GM12878 (cell line): ENCODE data around the gene SORCS2. TPM values are rescaled to one million over a fixed set of nuclear protein-coding genes. Genes with fewer than 3 reads are reported as not detected.

Experiments
- ATAC-seq: fragments of 200-7000 bp; cut with Tn5 transposase; 3 replicates; pipeline ENCODE4 v1.9.1; 2020; ENCODE audit warnings: mild to moderate bottlenecking, moderate library complexity
- BruUV-seq: library from RNA; stranded (reverse); fragments of 400-500 nt; replicated peaks from 2 replicates; lab custom pipeline; 2021; lab: Mats Ljungman, UMichigan
- CTCF ChIA-PET: fragments of 300-600 bp; sonication (Branson Sonifier 250); formaldehyde crosslinking; extraction: SDS; loops from one replicate; lab custom pipeline; 2021; ENCODE audit warnings: inconsistent platforms; lab: Yijun Ruan, JAX
- POLR2A ChIA-PET: fragments of 350-600 bp; formaldehyde crosslinking; extraction: SDS; loops from one replicate; lab custom pipeline; 2021; ENCODE audit warnings: inconsistent platforms; lab: Charles Lee
- RAD21 ChIA-PET: fragments of 300-600 bp; sonication (Branson Sonifier 250); formaldehyde crosslinking; loops from one replicate; lab custom pipeline; 2023; ENCODE audit warnings: antibody characterized with exemption; ENCODE audit not compliant: unreplicated experiment; lab: Charles Lee
- SMC1A ChIA-PET: fragments of 300-600 bp; sonication (Branson Sonifier 250); formaldehyde crosslinking; loops from one replicate; lab custom pipeline; 2023; ENCODE audit not compliant: unreplicated experiment, uncharacterized antibody; lab: Charles Lee
- DNase-seq: peaks from one replicate; pipeline ENCODE4 v3.0.0-alpha.2; 2011; ENCODE audit warnings: low read depth, low spot score
- FAIRE-seq: peaks from 3 replicates; lab custom pipeline; 2011; peaks lifted over from hg19 to GRCh38; lab: Jason Lieb, UNC
- H2AFZ ChIP-seq: 2 replicates; pipeline ENCODE4 v1.6.0; 2011; ENCODE audit warnings: low read depth, low read length, control low read depth; ENCODE audit not compliant: control insufficient read depth
- H3K27ac ChIP-seq: 2 replicates; pipeline ENCODE4 v1.5.1; 2011; ENCODE audit warnings: control low read depth; ENCODE audit not compliant: control insufficient read depth, insufficient read depth
- H3K27me3 ChIP-seq, 2 experiments: replicated peaks in 1 of 2; 2 replicates each; pipeline versions ENCODE4 v1.6.0 to v1.6.1; 2011; ENCODE audit warnings: low read length in 1 of 2; ENCODE audit not compliant: control insufficient read depth in 2 of 2, insufficient read depth in 2 of 2
- H3K36me3 ChIP-seq, 2 experiments: 2 replicates each; pipeline ENCODE4 v1.5.1; 2011; ENCODE audit warnings: low read length in 1 of 2; ENCODE audit not compliant: control insufficient read depth in 2 of 2, insufficient read depth in 2 of 2
- H3K4me1 ChIP-seq: 2 replicates; pipeline ENCODE4 v1.6.1; 2011; ENCODE audit warnings: mild to moderate bottlenecking, low read length, moderate library complexity, mixed read lengths; ENCODE audit not compliant: control insufficient read depth, insufficient read depth
- H3K4me2 ChIP-seq: 2 replicates; pipeline ENCODE4 v1.6.0; 2011; ENCODE audit warnings: control low read depth; ENCODE audit not compliant: control insufficient read depth, insufficient read depth
- H3K4me3 ChIP-seq: fragments of 200-600 bp; sonication (generic); 2 replicates; pipeline ENCODE4 v1.5.1; 2016
- H3K79me2 ChIP-seq: 2 replicates; pipeline ENCODE4 v1.6.0; 2011; ENCODE audit warnings: low read length; ENCODE audit not compliant: control insufficient read depth, insufficient read depth
- H3K9ac ChIP-seq: 2 replicates; pipeline ENCODE4 v1.8.0; 2011; ENCODE audit warnings: low read length, control low read depth, mixed read lengths; ENCODE audit not compliant: control insufficient read depth, insufficient read depth
- H3K9me3 ChIP-seq: replicated peaks from 3 replicates; pipeline ENCODE4 v1.5.1; 2011; ENCODE audit warnings: mild to moderate bottlenecking, low read length; ENCODE audit not compliant: control insufficient read depth, insufficient read depth
- H4K20me1 ChIP-seq: 2 replicates; pipeline ENCODE4 v1.6.0; 2011; ENCODE audit not compliant: control insufficient read depth, insufficient read depth
- ATF2 ChIP-seq: IDR thresholded peaks from 2 replicates; pipeline ENCODE4 v1.6.1; 2012; ENCODE audit warnings: low read length, inconsistent platforms
- ATF7 ChIP-seq: fragments of 450-650 bp; IDR thresholded peaks from 2 replicates; pipeline ENCODE4 v1.6.1; 2016; ENCODE audit warnings: low read depth, mild to moderate bottlenecking
- BCL11A ChIP-seq: IDR thresholded peaks from 2 replicates; pipeline ENCODE4 v1.6.1; 2011; ENCODE audit warnings: low read depth, low read length
- BHLHE40 ChIP-seq, 2 experiments: fragments of 450-650 bp in 1 of 2; IDR thresholded peaks; 2 replicates each; pipeline ENCODE4 v1.6.1; 2011 to 2017; ENCODE audit warnings: low read depth in 2 of 2, borderline replicate concordance in 1 of 2, improper control_type of control experiment in 1 of 2, low read length in 1 of 2, mild to moderate bottlenecking in 1 of 2
- BRCA1 ChIP-seq: IDR thresholded peaks from 2 replicates; pipeline ENCODE4 v1.6.1; 2011; ENCODE audit warnings: low read depth, low read length, improper control_type of control experiment
- CBX3 ChIP-seq: fragments of 200-600 bp; sonication (generic); IDR thresholded peaks from 2 replicates; pipeline ENCODE4 v1.6.1; 2016; ENCODE audit warnings: low read depth, borderline replicate concordance
- CHD1 ChIP-seq: IDR thresholded peaks from 2 replicates; pipeline ENCODE4 v1.6.1; 2012; ENCODE audit warnings: low read depth, low read length, improper control_type of control experiment
- IKZF2 ChIP-seq, 2 experiments: fragments of 450-650 bp; IDR thresholded peaks; 2 replicates each; pipeline ENCODE4 v1.6.1; 2017; ENCODE audit warnings: mild to moderate bottlenecking in 2 of 2, moderate library complexity in 2 of 2
- KLF5 ChIP-seq: fragments of 450-650 bp; IDR thresholded peaks from 2 replicates; pipeline ENCODE4 v1.6.1; 2014; ENCODE audit warnings: mild to moderate bottlenecking; ENCODE audit not compliant: partially characterized antibody
- LARP7 ChIP-seq: fragments of 450-650 bp; IDR thresholded peaks from 2 replicates; pipeline ENCODE4 v1.6.1; 2017; ENCODE audit warnings: mild to moderate bottlenecking
- MEF2A ChIP-seq: IDR thresholded peaks from 2 replicates; pipeline ENCODE4 v1.6.1; 2011; ENCODE audit warnings: low read depth, mild to moderate bottlenecking, low read length, moderate library complexity; ENCODE audit not compliant: insufficient read depth
- NFYA ChIP-seq: IDR thresholded peaks from 2 replicates; pipeline ENCODE4 v1.6.1; 2011; ENCODE audit warnings: low read depth, mild to moderate bottlenecking, low read length, improper control_type of control experiment, borderline replicate concordance
- WRNIP1 ChIP-seq: IDR thresholded peaks from 2 replicates; pipeline ENCODE4 v1.6.1; 2011; ENCODE audit warnings: low read depth, low read length, improper control_type of control experiment, borderline replicate concordance
- ZNF622 ChIP-seq: fragments of 450-650 bp; IDR thresholded peaks from 2 replicates; pipeline ENCODE4 v1.6.1; 2017; ENCODE audit warnings: mild to moderate bottlenecking, inconsistent platforms
- WGBS: methylation state at CpG from one replicate; pipeline ENCODE4 v1.1.6; 2016; ENCODE audit warnings: low lambda C conversion rate; ENCODE audit not compliant: insufficient replicate concordance, insufficient coverage; ENCODE audit errors: missing lambda C conversion rate; 5-methylcytosine and 5-hydroxymethylcytosine counted together
- in situ Hi-C: fragments of 300-500 bp; cut with MboI; formaldehyde crosslinking; loops from 9 replicates; pipeline ENCODE4 v1.14.3; 2018; ENCODE audit warnings: mixed read lengths
- intact Hi-C: fragments of 100-400 bp; cut with micrococcal nuclease; formaldehyde crosslinking; loops from one replicate; pipeline ENCODE4 v1.14.2; 2022; ENCODE audit not compliant: unreplicated experiment
- polyA plus RNA-seq, 11 experiments: library from polyadenylated mRNA; depleted of rRNA in 4 of 11; unstranded in 6 of 11; stranded (reverse) in 5 of 11; fragments of >200 nt; fragmentation: Nextera tagmentation in 4 of 11; fragmentation: Illumina TruSeq in 1 of 11; extraction: Ambion mirVana in 4 of 11; extraction: Trizol in 1 of 11; gene quantifications; 1 replicate in 1 of 11; 2 replicates in 10 of 11; pipeline versions ENCODE4 v1.2.1 to v1.2.3, GENCODE V29; 2011 to 2016; ENCODE audit warnings: inconsistent platforms in 2 of 11, missing spikeins in 2 of 11, low read depth in 1 of 11
- total RNA-seq, 4 experiments: library from RNA; depleted of rRNA in 3 of 4; stranded (reverse); fragments of >200 nt in 3 of 4; fragmentation: Illumina TruSeq in 1 of 4; extraction: Trizol in 1 of 4; gene quantifications; 2 replicates each; pipeline versions ENCODE4 v1.2.1 to v1.2.3, GENCODE V29; 2013 to 2021

Gene SORCS2
- total and polyA plus RNA-seq, 10 of the 15 experiments (the other 5 are each of a cell fraction or from before 2014, with no cell fraction given) = 0.01 to 0.15 (median 0.05) TPM; not detected in 5

DNA sequence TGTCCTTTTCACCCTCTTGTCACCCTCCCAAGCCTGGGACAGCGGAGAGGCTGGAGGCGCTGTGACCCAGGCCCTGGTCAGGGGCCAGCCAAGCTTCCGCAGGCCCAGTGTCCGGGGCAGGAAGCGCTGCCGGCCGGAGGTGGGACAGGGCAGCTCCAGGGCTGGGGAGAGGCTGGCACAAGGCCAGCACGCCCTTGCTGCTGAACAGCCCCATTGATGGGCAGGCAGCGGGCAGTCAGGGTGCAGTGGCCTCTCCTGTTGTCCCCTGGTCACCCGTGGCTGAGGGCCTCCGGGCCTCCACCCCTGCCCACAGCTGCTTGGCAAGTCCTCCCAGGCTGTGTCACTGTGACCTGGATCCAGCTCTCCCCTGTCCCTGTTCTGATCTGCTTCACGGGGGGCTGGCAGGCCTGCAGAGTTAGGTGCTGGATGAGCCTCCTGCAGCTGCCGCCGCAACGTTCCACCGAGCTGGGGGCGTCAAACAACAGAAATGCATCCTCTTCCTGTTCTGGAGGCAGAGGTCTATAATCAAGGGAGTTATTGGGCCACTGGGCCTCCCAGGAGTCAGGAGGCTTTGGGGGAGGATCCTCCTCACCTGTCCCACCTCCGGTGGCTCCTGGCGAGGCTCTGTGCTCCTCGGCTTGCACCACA is 134.5 kb downstream of the SORCS2 start:
- H2AFZ ChIP-seq = no peak overlapping the region

GRCh38 chr4:7327341-7327885 is 135.1 kb downstream of the SORCS2 start:
- CTCF ChIA-PET = no interaction called here
- RAD21 ChIA-PET = no interaction called here
- H3K79me2 ChIP-seq = no peaks in the 10 kb centered on the region
- DNase-seq = no peak
- H3K4me2 ChIP-seq = no peak overlapping the region
- no peak overlapping the region for H3K27ac ChIP-seq
- WGBS = 8% methylated on average over 14 of the region's 17 CpGs
- no peak overlapping the region for H2AFZ ChIP-seq
- SMC1A ChIA-PET = no interaction called here
- BruUV-seq = no TSS peak
- no peak for TF ChIP-seq NFYA
- no peak for TF ChIP-seq BRCA1
- TF ChIP-seq CHD1 = no peak
- no peak for TF ChIP-seq ATF7
- no peak for TF ChIP-seq ATF2
- no peak for TF ChIP-seq KLF5
- no peak for TF ChIP-seq LARP7
- TF ChIP-seq BHLHE40 (IDR thresholded peaks at IDR 0.05; ENCODE audit: borderline replicate concordance in 1 of 2, low read depth in 2 of 2, low read length in 1 of 2) = no peak
- TF ChIP-seq ZNF622 = no peak
- no peak for TF ChIP-seq CBX3
- no peak for TF ChIP-seq MEF2A
- TF ChIP-seq IKZF2 (IDR thresholded peaks at IDR 0.05) = no peak
- TF ChIP-seq BCL11A = no peak
- H3K9me3 ChIP-seq = no peaks in the 10 kb centered on the region
- FAIRE-seq = no peak
- H3K9ac ChIP-seq = no peak overlapping the region
- H3K4me1 ChIP-seq = no peaks in the 10 kb centered on the region
- ATAC-seq = no peak
- no peaks in the 10 kb centered on the region for H4K20me1 ChIP-seq
- no peak overlapping the region for H3K4me3 ChIP-seq
- peaks cover 0 to 1% of the 10 kb centered on the region in 2 experiments; a peak in 2 of 4 replicates for H3K27me3 ChIP-seq
- in situ Hi-C loops = no loop called here
- POLR2A ChIA-PET = no interaction called here
- no peaks in the 10 kb centered on the region for H3K36me3 ChIP-seq
- intact Hi-C loops = no loop called here

More for the DNA sequence above, 134.5 kb downstream of the SORCS2 start:
- Histone ChIP-seq H3K27ac (no peak overlapping the region), H4K20me1 (no peaks in the 10 kb centered on the region), H3K36me3 (no peaks in the 10 kb centered on the region), H3K4me2 (no peak overlapping the region), H3K9me3 (no peaks in the 10 kb centered on the region), H3K4me1 (no peaks in the 10 kb centered on the region), H3K4me3 (no peak overlapping the region), H3K79me2 (no peaks in the 10 kb centered on the region), H3K27me3 (peaks cover 0 to 1% of the 10 kb centered on the region in 2 experiments; a peak in 2 of 4 replicates), H3K9ac (no peak overlapping the region)
- CTCF ChIA-PET = no interaction called here
- SMC1A ChIA-PET = no interaction called here
- RAD21 ChIA-PET = no interaction called here
- WGBS = 28% methylated on average over 17 of the region's 20 CpGs
- no peak for TF ChIP-seq WRNIP1
- TF ChIP-seq CHD1 = no peak
- intact Hi-C loops = no loop called here
- FAIRE-seq (no peak), ATAC-seq (no peak), DNase-seq (no peak)
- no TSS peak for BruUV-seq
- in situ Hi-C loops = no loop called here
- POLR2A ChIA-PET = no interaction called here
